GM19099 (cell line): ENCODE results near the gene NOP58.

Source experiments
- POLR2A ChIP-seq: IDR thresholded peaks from 3 replicates; pipeline ENCODE4 v1.6.1; 2011; ENCODE audit warnings: low read depth; ENCODE audit not compliant: insufficient read length; ENCODE audit errors: extremely low read depth

The NOP58 gene

GRCh38 chr2:202289394-202290204 lies 24.0 kb downstream of the NOP58 start:
- no peak for TF ChIP-seq POLR2A

- TF ChIP-seq POLR2A: no peak
Observed at GRCh38 chr2:202290316-202290715, 24.8 kb downstream of the NOP58 start.

GRCh38 chr2:202290970-202291369 lies 25.4 kb downstream of the NOP58 start:
- no peak for TF ChIP-seq POLR2A

- no peak for TF ChIP-seq POLR2A
Observed at GRCh38 chr2:202299712-202300111, 34.1 kb downstream of the NOP58 start.

- TF ChIP-seq POLR2A: no peak
Observed at GRCh38 chr2:202306034-202306433, 40.5 kb downstream of the NOP58 start.

GRCh38 chr2:202307690-202308089 lies 42.1 kb downstream of the NOP58 start:
- no peak for TF ChIP-seq POLR2A

- no peak for TF ChIP-seq POLR2A
Observed at GRCh38 chr2:202311823-202312388, 46.3 kb downstream of the NOP58 start.

- no peak for TF ChIP-seq POLR2A
Observed at GRCh38 chr2:202314116-202314515, 48.6 kb downstream of the NOP58 start.

- TF ChIP-seq POLR2A: no peak
Observed at GRCh38 chr2:202317080-202317857, 51.7 kb downstream of the NOP58 start.

- TF ChIP-seq POLR2A: no peak
Observed at GRCh38 chr2:202322435-202322834, 56.9 kb downstream of the NOP58 start.

- no peak for TF ChIP-seq POLR2A
Observed at GRCh38 chr2:202327858-202328257, 62.3 kb downstream of the NOP58 start.

- TF ChIP-seq POLR2A: no peak
Observed at GRCh38 chr2:202335791-202336467, 70.4 kb downstream of the NOP58 start.

GRCh38 chr2:202337151-202337550 lies 71.6 kb downstream of the NOP58 start:
- no peak for TF ChIP-seq POLR2A

- no peak for TF ChIP-seq POLR2A
Observed at GRCh38 chr2:202337706-202338346, 72.3 kb downstream of the NOP58 start.
